Spleen (tissue), 11 donors: ENCODE results near the gene AAGAB. TPM values are rescaled to one million over a fixed set of nuclear protein-coding genes. Genes with fewer than 3 reads are reported as not detected.

Experiments used
- DNase-seq: peaks from one replicate; pipeline ENCODE4 v3.0.0-alpha.2; 2020
- H3K27ac ChIP-seq, 8 donors: fragments of 200-600 bp; sonication (generic) in 7 of 8; 1 replicate in 4 of 8; 2 replicates in 4 of 8; pipeline versions ENCODE4 v1.5.0 to v1.8.0; 2016 to 2021; ENCODE audit warnings: inconsistent platforms in 4 of 8, mild to moderate bottlenecking in 4 of 8, moderate library complexity in 1 of 8
- H3K27me3 ChIP-seq, 7 donors: fragments of 200-600 bp; sonication (generic) in 6 of 7; replicated peaks in 1 of 7; 1 replicate in 4 of 7; 2 replicates in 3 of 7; pipeline versions ENCODE4 v1.5.0 to v1.8.0; 2016 to 2021; ENCODE audit warnings: inconsistent platforms in 3 of 7, mild to moderate bottlenecking in 1 of 7
- H3K36me3 ChIP-seq, 6 donors: fragments of 200-600 bp; sonication (generic) in 5 of 6; 1 replicate in 4 of 6; 2 replicates in 2 of 6; pipeline versions ENCODE4 v1.5.0 to v1.8.0; 2016 to 2021; ENCODE audit warnings: inconsistent platforms in 2 of 6
- H3K4me1 ChIP-seq, 6 donors: fragments of 200-600 bp; sonication (generic) in 5 of 6; 1 replicate in 3 of 6; 2 replicates in 3 of 6; pipeline versions ENCODE4 v1.5.0 to v1.8.0; 2016 to 2021; ENCODE audit warnings: inconsistent platforms in 3 of 6
- H3K4me3 ChIP-seq, 8 donors: fragments of 200-600 bp; sonication (generic) in 7 of 8; 1 replicate in 4 of 8; 2 replicates in 4 of 8; pipeline versions ENCODE4 v1.5.0 to v1.8.0; 2016 to 2021; ENCODE audit warnings: inconsistent platforms in 4 of 8, mild to moderate bottlenecking in 4 of 8, moderate library complexity in 2 of 8
- H3K9me3 ChIP-seq, 8 donors: fragments of 200-600 bp; sonication (generic) in 7 of 8; 1 replicate in 4 of 8; 2 replicates in 4 of 8; pipeline versions ENCODE4 v1.5.0 to v1.8.0; 2016 to 2021; ENCODE audit warnings: inconsistent platforms in 4 of 8
- POLR2A ChIP-seq, 3 donors: fragments of 450-650 bp; IDR thresholded peaks; one replicate each; pipeline ENCODE4 v1.5.1; 2017; ENCODE audit warnings: antibody characterized with exemption in 3 of 3, mild to moderate bottlenecking in 1 of 3
- POLR2AphosphoS5 ChIP-seq, 3 donors: sonication (generic); formaldehyde crosslinking; IDR thresholded peaks; one replicate each; pipeline ENCODE4 v1.5.1; 2017; ENCODE audit warnings: antibody characterized with exemption in 3 of 3
- WGBS, 5 donors: extraction: QIAGEN DNeasy Blood & Tissue Kit in 3 of 5; methylation state at CpG; one replicate each; pipeline versions ENCODE4 v1.1.5 to v1.1.7; 2013 to 2018; 5-methylcytosine and 5-hydroxymethylcytosine counted together
- intact Hi-C: fragments of 100-400 bp; cut with DNase I; formaldehyde crosslinking; loops from one replicate; pipeline ENCODE4 v1.15.0; 2023; ENCODE audit warnings: low total_unique reads
- polyA plus RNA-seq, 3 donors: library from polyadenylated mRNA; stranded (reverse); fragments of 200-250 nt; gene quantifications; one replicate each; pipeline ENCODE4 v1.2.1, GENCODE V29; 2013
- total RNA-seq, 7 donors: library from RNA; depleted of rRNA in 3 of 7; stranded (reverse); fragments of >200 nt in 3 of 7; fragmentation: NEBNext Ultra II Directional in 4 of 7; extraction: Animal tissue kit (Norgen Biotek cat#: 25700) in 4 of 7; gene quantifications; one replicate each; pipeline versions ENCODE4 v1.1.0 to v1.2.1, GENCODE V29; 2016 to 2021
- TF ChIP-seq, protein P1 (sequence below), 11 experiments: fragments of 200-600 bp in 7 of 11; fragments of 450-650 bp in 4 of 11; sonication (generic) in 4 of 11; IDR thresholded peaks in 8 of 11; conservative IDR thresholded peaks in 3 of 11; 1 replicate in 7 of 11; 2 replicates in 4 of 11; pipeline versions ENCODE4 v1.4.0 to v1.8.0; 2016 to 2021; ENCODE audit warnings: antibody characterized with exemption in 11 of 11, inconsistent platforms in 4 of 11, mild to moderate bottlenecking in 1 of 11
- donor health status: healthy with polysubstance abuse.
- donor health status: DM: no; HTN: no; CAD: no; lungs with moderate emphysema.
- donor health status: DM: no; HTN: no; CAD: no.
- donor health status: Bipolar disorder and iron deficiency.
- donor health status: healthy.
- donor health status: DM: no; HTN: no; CAD: no.
- donor health status: DM: yes; HTN: yes; CAD: no.

Gene AAGAB
- total and polyA plus RNA-seq, 10 donors: 13.2 to 39.3 (median 24.5) TPM

DNA sequence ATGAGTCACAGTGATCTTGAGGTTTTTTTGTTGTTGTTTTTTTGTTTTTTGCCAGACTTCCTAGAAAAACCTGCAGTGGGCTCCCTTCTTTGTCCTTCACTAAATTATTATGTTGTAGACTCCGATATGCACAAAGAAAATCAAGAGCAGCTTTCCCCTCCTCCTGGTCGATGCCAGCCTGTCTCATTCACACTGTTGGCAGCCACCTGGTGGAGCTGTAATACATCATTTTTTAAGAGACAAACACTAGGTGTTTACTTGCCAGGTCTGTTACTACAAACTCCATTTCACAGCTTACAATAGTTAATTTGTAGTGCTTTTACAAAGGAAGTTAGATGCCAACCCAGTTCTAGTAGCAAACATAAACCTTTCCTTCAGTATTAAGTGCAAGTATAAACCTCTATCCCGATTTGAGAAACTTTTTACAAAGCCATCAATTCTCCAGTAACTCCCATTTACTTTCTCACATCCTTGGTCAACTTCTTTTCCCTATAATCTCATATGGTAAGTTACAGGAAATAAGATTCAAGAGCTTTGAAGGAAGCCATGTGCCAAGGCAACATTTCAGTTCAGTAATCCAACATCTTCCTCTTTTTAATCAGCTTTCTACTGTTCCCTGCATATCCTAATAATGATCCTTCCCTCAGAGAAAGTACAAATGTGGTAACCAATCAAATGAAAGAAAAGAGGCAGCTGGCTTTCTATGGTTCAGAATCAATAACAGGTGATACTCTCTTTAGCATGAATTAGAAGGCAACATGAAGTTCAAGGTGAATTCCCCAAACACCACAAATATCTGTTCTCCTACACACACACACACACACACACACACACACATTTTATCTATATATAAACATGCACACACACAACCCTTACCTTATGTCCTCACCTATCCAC is 14.0 kb downstream of the AAGAB start:
- intact Hi-C loops: no loop called here
- 62 to 74% (median 67%) methylated on average over 3 of the region's 3 CpGs for WGBS, 5 donors
- DNase-seq: no peak

GRCh38 chr15:67232591-67232990 is 21.9 kb downstream of the AAGAB start:
- Histone ChIP-seq H3K4me1 (peaks cover 0 to 13% (median 4%) of the 10 kb centered on the region in 6 donors), H3K4me3 (no peak overlapping the region), H3K27me3 (no peaks in the 10 kb centered on the region), H3K27ac (no peak overlapping the region), H3K36me3 (peaks cover 0 to 81% (median 53%) of the 10 kb centered on the region in 6 donors), H3K9me3 (no peaks in the 10 kb centered on the region)
- WGBS, 5 donors: 93 to 98% (median 95%) methylated on average over 3 of the region's 3 CpGs
- no peak for DNase-seq
- no peak for TF ChIP-seq POLR2A (IDR thresholded peaks at IDR 0.05)
- TF ChIP-seq, protein P1, sequence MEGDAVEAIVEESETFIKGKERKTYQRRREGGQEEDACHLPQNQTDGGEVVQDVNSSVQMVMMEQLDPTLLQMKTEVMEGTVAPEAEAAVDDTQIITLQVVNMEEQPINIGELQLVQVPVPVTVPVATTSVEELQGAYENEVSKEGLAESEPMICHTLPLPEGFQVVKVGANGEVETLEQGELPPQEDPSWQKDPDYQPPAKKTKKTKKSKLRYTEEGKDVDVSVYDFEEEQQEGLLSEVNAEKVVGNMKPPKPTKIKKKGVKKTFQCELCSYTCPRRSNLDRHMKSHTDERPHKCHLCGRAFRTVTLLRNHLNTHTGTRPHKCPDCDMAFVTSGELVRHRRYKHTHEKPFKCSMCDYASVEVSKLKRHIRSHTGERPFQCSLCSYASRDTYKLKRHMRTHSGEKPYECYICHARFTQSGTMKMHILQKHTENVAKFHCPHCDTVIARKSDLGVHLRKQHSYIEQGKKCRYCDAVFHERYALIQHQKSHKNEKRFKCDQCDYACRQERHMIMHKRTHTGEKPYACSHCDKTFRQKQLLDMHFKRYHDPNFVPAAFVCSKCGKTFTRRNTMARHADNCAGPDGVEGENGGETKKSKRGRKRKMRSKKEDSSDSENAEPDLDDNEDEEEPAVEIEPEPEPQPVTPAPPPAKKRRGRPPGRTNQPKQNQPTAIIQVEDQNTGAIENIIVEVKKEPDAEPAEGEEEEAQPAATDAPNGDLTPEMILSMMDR (IDR thresholded peaks at IDR 0.05 in 8 of 11, conservative IDR thresholded peaks at IDR 0.05 in 3 of 11): no peak
- TF ChIP-seq POLR2AphosphoS5 (IDR thresholded peaks at IDR 0.05): no peak
- intact Hi-C loops: no loop called here

More for the DNA sequence above, 14.0 kb downstream of the AAGAB start:
- TF ChIP-seq POLR2AphosphoS5 (IDR thresholded peaks at IDR 0.05): no peak
- TF ChIP-seq, protein P1 (IDR thresholded peaks at IDR 0.05 in 8 of 11, conservative IDR thresholded peaks at IDR 0.05 in 3 of 11): peak in 1 of 11 experiments; percentile 12
- peak overlapping the region in 6 of 8 donors; percentile 13 to 74 (median 42) for H3K27ac ChIP-seq
- H3K27me3 ChIP-seq: no peaks in the 10 kb centered on the region
- H3K4me3 ChIP-seq: no peak overlapping the region
- no peaks in the 10 kb centered on the region for H3K9me3 ChIP-seq
- H3K4me1 ChIP-seq: peaks cover 11 to 53% (median 37%) of the 10 kb centered on the region in 6 donors
- peaks cover 0 to 12% (median 4%) of the 10 kb centered on the region in 6 donors for H3K36me3 ChIP-seq

DNA sequence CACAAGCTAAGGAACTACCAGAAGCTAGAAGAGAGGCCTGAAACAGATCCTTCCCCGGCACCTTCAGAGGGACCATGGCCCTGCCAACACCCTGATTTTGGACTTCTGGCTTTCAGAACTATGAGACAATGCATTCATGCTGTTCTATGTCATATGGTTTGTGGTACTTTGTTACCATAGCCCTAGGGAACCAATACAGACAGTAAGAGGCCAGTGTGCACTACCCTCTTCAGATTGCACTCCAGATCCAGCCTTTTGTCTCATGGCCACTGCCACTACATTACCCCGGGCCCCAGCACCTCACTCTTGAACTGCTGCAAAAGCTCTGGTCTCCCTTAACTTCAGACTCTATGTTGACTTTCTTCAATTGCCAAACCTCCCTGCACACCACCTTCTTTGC is 24.0 kb downstream of the AAGAB start:
- TF ChIP-seq POLR2AphosphoS5 (IDR thresholded peaks at IDR 0.05): no peak
- TF ChIP-seq, protein P1 (IDR thresholded peaks at IDR 0.05 in 8 of 11, conservative IDR thresholded peaks at IDR 0.05 in 3 of 11): no peak
- TF ChIP-seq POLR2A (IDR thresholded peaks at IDR 0.05): no peak
- no peak for DNase-seq
- H3K27me3 ChIP-seq: no peaks in the 10 kb centered on the region
- WGBS, 5 donors: 92 to 100% (median 96%) methylated on average over 2 of the region's 2 CpGs
- H3K9me3 ChIP-seq: no peaks in the 10 kb centered on the region
- intact Hi-C loops: no loop called here
- H3K4me3 ChIP-seq: no peak overlapping the region
- H3K36me3 ChIP-seq: peaks cover 0 to 88% (median 49%) of the 10 kb centered on the region in 6 donors
- no peak overlapping the region for H3K27ac ChIP-seq
- H3K4me1 ChIP-seq: peaks cover 0 to 14% (median 4%) of the 10 kb centered on the region in 6 donors

GRCh38 chr15:67228286-67228685 is 26.2 kb downstream of the AAGAB start:
- DNase-seq: no peak
- Histone ChIP-seq H3K27me3 (no peaks in the 10 kb centered on the region), H3K9me3 (no peaks in the 10 kb centered on the region), H3K36me3 (peaks cover 0 to 66% (median 34%) of the 10 kb centered on the region in 6 donors), H3K27ac (no peak overlapping the region), H3K4me3 (no peak overlapping the region), H3K4me1 (peaks cover 0 to 14% (median 4%) of the 10 kb centered on the region in 6 donors)
- 8 to 27% (median 16%) methylated on average over 1 of the region's 1 CpG for WGBS, 5 donors
- intact Hi-C loops: no loop called here
- TF ChIP-seq, protein P1 (IDR thresholded peaks at IDR 0.05 in 8 of 11, conservative IDR thresholded peaks at IDR 0.05 in 3 of 11): no peak
- no peak for TF ChIP-seq POLR2A (IDR thresholded peaks at IDR 0.05)
- TF ChIP-seq POLR2AphosphoS5 (IDR thresholded peaks at IDR 0.05): no peak
